Common myeloid progenitor, CD34-positive (primary cell): ENCODE data around the gene PRRC2C.

Experiments
- CTCF ChIA-PET: fragments of 350-600 bp; sonication (Branson Sonifier 250); formaldehyde crosslinking; loops from one replicate; lab custom pipeline; 2021; ENCODE audit warnings: antibody characterized with exemption; lab: Charles Lee
- POLR2A ChIA-PET: fragments of 350-600 bp; sonication (Branson Sonifier 250); formaldehyde crosslinking; loops from one replicate; lab custom pipeline; 2021; ENCODE audit warnings: antibody characterized with exemption; lab: Charles Lee
- DNase-seq, 3 donors: peaks; one replicate each; pipeline versions ENCODE4 v3.0.0 to v3.0.0-alpha.2; 2013
- H3K27ac ChIP-seq, 2 experiments: 1 replicate in 1 of 2; 2 replicates in 1 of 2; pipeline ENCODE4 v1.7.0; 2013; ENCODE audit warnings: inconsistent platforms in 2 of 2, low read length in 2 of 2, mild to moderate bottlenecking in 2 of 2, low read depth in 1 of 2, moderate library complexity in 1 of 2; ENCODE audit not compliant: severe bottlenecking in 2 of 2, insufficient read depth in 1 of 2, poor library complexity in 1 of 2
- H3K27me3 ChIP-seq, 5 experiments: replicated peaks in 2 of 5; 1 replicate in 3 of 5; 2 replicates in 2 of 5; pipeline versions ENCODE4 v1.6.1 to v1.7.0; 2013; ENCODE audit warnings: low read length in 4 of 5, mild to moderate bottlenecking in 2 of 5, moderate library complexity in 2 of 5, inconsistent platforms in 1 of 5; ENCODE audit not compliant: insufficient read depth in 5 of 5, control insufficient read depth in 4 of 5
- H3K36me3 ChIP-seq, 4 experiments: 1 replicate in 2 of 4; 2 replicates in 2 of 4; pipeline versions ENCODE4 v1.6.1 to v1.7.0; 2013; ENCODE audit warnings: low read length in 3 of 4, control low read depth in 1 of 4, mild to moderate bottlenecking in 1 of 4; ENCODE audit not compliant: control insufficient read depth in 4 of 4, insufficient read depth in 4 of 4
- H3K4me1 ChIP-seq, 4 experiments: 1 replicate in 3 of 4; 2 replicates in 1 of 4; pipeline versions ENCODE4 v1.6.1 to v1.7.1; 2013; ENCODE audit warnings: low read length in 3 of 4, mild to moderate bottlenecking in 3 of 4, control low read depth in 1 of 4, inconsistent platforms in 1 of 4, moderate library complexity in 1 of 4; ENCODE audit not compliant: control insufficient read depth in 4 of 4, insufficient read depth in 4 of 4; ENCODE audit errors: control extremely low read depth in 1 of 4
- H3K4me3 ChIP-seq, 7 experiments: 1 replicate in 4 of 7; 2 replicates in 3 of 7; pipeline versions ENCODE4 v1.5.1 to v1.7.0; 2013; ENCODE audit warnings: mild to moderate bottlenecking in 7 of 7, low read length in 6 of 7, moderate library complexity in 6 of 7, inconsistent platforms in 2 of 7, low read depth in 2 of 7, control low read depth in 1 of 7; ENCODE audit not compliant: insufficient read depth in 4 of 7, control insufficient read depth in 1 of 7; ENCODE audit errors: extremely low read depth in 1 of 7
- H3K9me3 ChIP-seq, 5 experiments: 1 replicate in 4 of 5; 2 replicates in 1 of 5; pipeline versions ENCODE4 v1.6.1 to v1.7.1; 2013; ENCODE audit warnings: low read length in 4 of 5, mild to moderate bottlenecking in 2 of 5, inconsistent platforms in 1 of 5, low read depth in 1 of 5, moderate library complexity in 1 of 5; ENCODE audit not compliant: control insufficient read depth in 4 of 5, insufficient read depth in 2 of 5; ENCODE audit errors: control extremely low read depth in 1 of 5
- WGBS: methylation state at CpG from one replicate; pipeline ENCODE4 v1.1.5; 2013; ENCODE audit not compliant: insufficient coverage; 5-methylcytosine and 5-hydroxymethylcytosine counted together

The PRRC2C gene

DNA sequence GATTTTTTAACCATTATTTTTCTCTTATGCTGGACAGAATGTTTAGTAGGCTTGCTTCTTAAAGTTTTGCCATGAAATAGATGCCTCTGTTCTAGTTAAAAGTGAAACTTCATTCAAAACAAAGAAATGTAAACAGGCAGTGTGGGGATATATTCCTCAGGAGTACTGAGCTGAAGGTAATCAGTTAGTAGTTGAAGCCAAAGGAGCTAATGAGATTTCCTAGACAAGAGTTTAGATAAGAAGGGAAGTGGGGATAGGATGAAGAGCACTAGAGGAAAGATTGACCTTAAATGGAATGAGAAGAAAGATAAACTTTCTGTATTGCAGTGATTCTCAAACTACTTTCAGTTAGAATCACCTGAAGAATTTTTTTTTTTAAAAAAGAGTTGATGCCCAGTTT, 23.9 kb downstream of the PRRC2C start:
- CTCF ChIA-PET = interaction anchor here (0.5 to 2.0 kb wide), 4 partner anchors 9 to 24 kb away, joined by 3 to 6 read pairs (median 3); partner anchors contain the start of gene PRRC2C
- H3K27me3 ChIP-seq = no peaks in the 10 kb centered on the region
- POLR2A ChIA-PET = no interaction called here
- DNase-seq = no peak
- no peaks in the 10 kb centered on the region for H3K9me3 ChIP-seq
- peaks cover 0 to 2% (median 0%) of the 10 kb centered on the region in 4 experiments for H3K4me1 ChIP-seq
- H3K36me3 ChIP-seq = peaks cover 2 to 12% (median 9%) of the 10 kb centered on the region in 4 experiments
- H3K27ac ChIP-seq = no peak overlapping the region
- no peak overlapping the region for H3K4me3 ChIP-seq

DNA sequence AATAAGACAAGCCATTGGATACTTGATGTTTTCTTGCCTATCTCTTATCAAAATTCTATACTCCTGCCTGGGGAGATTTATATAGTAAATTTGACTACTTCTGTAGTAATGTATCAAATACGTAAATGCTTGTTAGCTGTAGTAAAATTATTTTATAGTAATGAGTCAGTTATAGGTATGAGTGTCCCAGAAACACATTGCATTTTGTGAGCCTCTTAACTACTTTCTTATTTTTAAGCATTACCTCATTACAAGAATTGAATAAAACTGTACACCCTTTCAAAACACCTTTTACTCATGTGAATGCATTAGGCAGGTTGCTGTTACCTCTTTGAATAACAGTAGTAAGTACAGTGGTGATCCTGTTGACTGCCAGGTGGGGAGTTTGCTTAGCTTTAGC, 28.4 kb downstream of the PRRC2C start:
- no peaks in the 10 kb centered on the region for H3K4me1 ChIP-seq

DNA sequence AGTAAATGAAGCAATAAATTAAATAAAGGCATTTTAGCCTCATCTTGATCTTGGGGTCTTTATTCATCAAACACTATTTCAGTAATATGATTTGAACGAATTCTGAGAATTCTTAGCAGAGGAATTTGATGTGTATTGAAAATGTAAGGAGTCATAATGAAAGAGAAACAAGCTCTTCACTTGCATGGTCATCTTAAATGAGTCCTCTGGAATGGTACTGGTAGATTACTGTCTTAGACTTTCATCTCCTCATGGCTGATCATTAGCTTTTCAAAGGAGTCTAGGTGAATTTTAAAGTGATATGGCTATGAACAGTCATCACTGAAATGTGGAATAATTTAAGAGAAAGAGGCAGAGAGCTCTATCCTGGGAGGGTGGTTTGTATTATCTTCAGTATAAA, 30.0 kb downstream of the PRRC2C start:
- no peak for DNase-seq
- no CpG with 5 or more reads among the region's 1 CpG for WGBS
- ChIA-PET POLR2A (no interaction called here), CTCF (interaction anchor here (0.9 to 3.6 kb wide), 6 partner anchors 8 to 47 kb away, joined by 3 to 14 read pairs (median 4); partner anchors contain the start of gene PRRC2C)
- no peak overlapping the region for H3K4me3 ChIP-seq
- H3K36me3 ChIP-seq = peaks cover 27 to 67% (median 49%) of the 10 kb centered on the region in 4 experiments
- no peak overlapping the region for H3K27ac ChIP-seq
- H3K9me3 ChIP-seq = no peaks in the 10 kb centered on the region
- H3K27me3 ChIP-seq = no peaks in the 10 kb centered on the region
- H3K4me1 ChIP-seq = no peaks in the 10 kb centered on the region

More for the DNA sequence above, 28.4 kb downstream of the PRRC2C start:
- ChIA-PET CTCF (interaction anchor here (1.2 to 3.6 kb wide), 3 partner anchors 12 to 49 kb away, joined by 3 to 14 read pairs (median 8); partner anchors contain the start of gene PRRC2C), POLR2A (interaction anchor here (1.0 kb wide), 1 partner anchor 28 kb away, joined by 3 read pairs; the partner anchor contains the start of gene PRRC2C)
- H3K9me3 ChIP-seq = no peaks in the 10 kb centered on the region
- DNase-seq = no peak
- H3K27me3 ChIP-seq = no peaks in the 10 kb centered on the region
- no CpG with 5 or more reads among the region's 1 CpG for WGBS
- H3K27ac ChIP-seq = no peak overlapping the region
- H3K4me3 ChIP-seq = no peak overlapping the region
- H3K36me3 ChIP-seq = peaks cover 22 to 52% (median 42%) of the 10 kb centered on the region in 4 experiments

DNA sequence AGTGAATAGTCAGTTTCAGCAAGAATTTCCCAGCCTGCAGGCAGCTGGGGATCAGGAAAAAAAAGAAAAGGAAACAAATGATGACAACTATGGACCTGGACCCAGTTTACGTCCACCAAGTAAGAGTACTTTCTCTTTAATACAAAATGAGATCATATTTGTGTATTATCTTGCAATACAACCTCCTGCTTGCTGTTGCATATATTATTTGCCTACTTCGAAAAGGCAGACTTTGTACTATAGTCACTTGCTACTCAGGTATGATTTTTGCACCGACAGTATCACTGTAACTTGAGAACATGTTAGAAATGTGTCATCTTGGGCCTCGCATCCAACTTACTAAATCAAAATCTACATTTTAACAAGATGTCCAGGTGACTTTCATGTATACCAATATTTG, 30.4 kb downstream of the PRRC2C start:
- Histone ChIP-seq H3K4me3 (no peak overlapping the region), H3K36me3 (peaks cover 27 to 71% (median 51%) of the 10 kb centered on the region in 4 experiments), H3K27me3 (no peaks in the 10 kb centered on the region), H3K9me3 (no peaks in the 10 kb centered on the region), H3K4me1 (no peaks in the 10 kb centered on the region), H3K27ac (no peak overlapping the region)
- WGBS = 100% methylated on average over 3 of the region's 4 CpGs
- ChIA-PET CTCF (interaction anchor here (0.9 to 3.6 kb wide), 4 partner anchors 10 to 31 kb away, joined by 4 to 14 read pairs (median 6); partner anchors contain the start of gene PRRC2C), POLR2A (no interaction called here)
- DNase-seq = no peak

DNA sequence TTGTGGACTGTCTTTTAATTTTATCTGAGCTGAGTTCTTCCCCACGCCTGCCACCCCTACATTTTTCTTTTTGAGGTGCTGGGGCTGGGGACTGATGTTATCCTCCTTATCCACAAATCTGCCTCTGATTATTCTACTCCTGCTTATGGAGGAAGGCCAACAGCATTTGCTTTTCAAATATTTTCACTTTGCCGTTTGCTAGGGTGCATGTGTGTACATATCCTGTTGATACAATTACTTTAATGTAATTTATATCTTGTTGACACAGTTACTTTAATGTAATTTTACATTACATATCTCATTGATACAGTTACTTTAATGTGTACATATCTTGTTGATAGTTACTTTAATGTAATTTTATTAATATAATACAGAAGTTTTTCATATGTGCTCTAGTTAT, 36.2 kb downstream of the PRRC2C start:
- no peak overlapping the region for H3K27ac ChIP-seq

DNA sequence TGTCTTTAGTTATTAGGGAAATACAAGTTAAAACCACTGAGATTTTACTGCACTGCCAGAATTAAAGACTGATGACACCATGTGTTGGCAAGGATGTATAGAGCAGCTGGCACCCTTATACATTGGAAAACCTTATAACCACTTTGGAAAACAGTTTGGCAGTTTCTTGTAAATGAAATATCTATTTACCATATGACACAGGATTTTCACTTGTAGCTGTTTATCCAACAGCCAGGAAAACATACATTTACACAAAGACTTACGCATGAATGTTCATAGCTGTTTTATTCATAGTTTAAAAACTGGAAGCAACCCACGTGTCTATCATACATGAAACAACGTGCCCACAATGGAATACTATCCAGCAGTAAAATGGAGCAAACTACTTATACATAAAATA, 45.3 kb downstream of the PRRC2C start:
- no CpG with 5 or more reads among the region's 3 CpGs for WGBS
- no peaks in the 10 kb centered on the region for H3K27me3 ChIP-seq
- ChIA-PET CTCF (interaction anchor here (1.2 to 1.8 kb wide), 3 partner anchors 16 to 186 kb away, joined by 3 to 7 read pairs (median 3); no protein-coding TSS in a partner anchor), POLR2A (interaction anchor here (1.0 kb wide), 1 partner anchor 27 kb away, joined by 5 read pairs; no protein-coding TSS in a partner anchor)
- no peak overlapping the region for H3K27ac ChIP-seq
- H3K4me1 ChIP-seq = no peaks in the 10 kb centered on the region
- H3K4me3 ChIP-seq = no peak overlapping the region
- H3K9me3 ChIP-seq = no peaks in the 10 kb centered on the region
- H3K36me3 ChIP-seq = peaks cover 34 to 87% (median 60%) of the 10 kb centered on the region in 4 experiments
- no peak for DNase-seq

More for the DNA sequence above, 36.2 kb downstream of the PRRC2C start:
- ChIA-PET POLR2A (no interaction called here), CTCF (no interaction called here)
- no peaks in the 10 kb centered on the region for H3K27me3 ChIP-seq
- no peaks in the 10 kb centered on the region for H3K9me3 ChIP-seq
- H3K4me1 ChIP-seq = no peaks in the 10 kb centered on the region
- no peak overlapping the region for H3K4me3 ChIP-seq
- WGBS = 86% methylated on average over 1 of the region's 2 CpGs
- peaks cover 38 to 87% (median 57%) of the 10 kb centered on the region in 4 experiments for H3K36me3 ChIP-seq
- no peak for DNase-seq

DNA sequence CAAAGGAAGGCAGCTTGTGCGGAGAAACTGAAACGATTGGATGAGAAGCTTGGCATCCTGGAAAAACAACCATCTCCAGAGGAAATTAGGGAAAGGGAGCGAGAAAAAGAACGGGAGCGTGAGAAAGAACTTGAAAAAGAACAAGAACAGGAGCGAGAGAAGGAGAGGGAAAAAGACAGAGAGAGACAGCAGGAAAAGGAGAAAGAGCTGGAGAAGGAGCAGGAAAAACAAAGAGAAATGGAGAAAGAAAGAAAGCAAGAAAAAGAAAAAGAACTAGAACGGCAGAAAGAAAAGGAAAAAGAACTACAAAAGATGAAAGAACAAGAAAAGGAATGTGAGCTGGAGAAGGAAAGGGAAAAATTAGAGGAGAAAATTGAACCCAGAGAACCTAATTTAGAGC, 47.2 kb downstream of the PRRC2C start:
- ChIA-PET POLR2A (interaction anchor here (1.0 kb wide), 1 partner anchor 9 kb away, joined by 3 read pairs; no protein-coding TSS in a partner anchor), CTCF (interaction anchor here (1.1 to 1.6 kb wide), 4 partner anchors 9 to 21 kb away, joined by 3 to 4 read pairs (median 4); no protein-coding TSS in a partner anchor)
- WGBS = 98% methylated on average over 7 of the region's 7 CpGs
- Histone ChIP-seq H3K36me3 (peaks cover 46 to 90% (median 64%) of the 10 kb centered on the region in 4 experiments), H3K27me3 (no peaks in the 10 kb centered on the region), H3K9me3 (no peaks in the 10 kb centered on the region), H3K27ac (no peak overlapping the region), H3K4me1 (no peaks in the 10 kb centered on the region), H3K4me3 (no peak overlapping the region)
- no peak for DNase-seq
